ENCODE data around the gene DDX47.

DDX47 gene

GRCh38 chr12:12835378-12836146, 22.4 kb downstream of the DDX47 start:
- Histone ChIP-seq H3K4me2 (ENCODE audit: low read length) (no peak overlapping the region), H3K4me1 (ENCODE audit: insufficient read depth, low read length, severe bottlenecking) (peaks cover 14% of the 10 kb centered on the region), H2AFZ (ENCODE audit: low read length) (no peak overlapping the region)

DNA sequence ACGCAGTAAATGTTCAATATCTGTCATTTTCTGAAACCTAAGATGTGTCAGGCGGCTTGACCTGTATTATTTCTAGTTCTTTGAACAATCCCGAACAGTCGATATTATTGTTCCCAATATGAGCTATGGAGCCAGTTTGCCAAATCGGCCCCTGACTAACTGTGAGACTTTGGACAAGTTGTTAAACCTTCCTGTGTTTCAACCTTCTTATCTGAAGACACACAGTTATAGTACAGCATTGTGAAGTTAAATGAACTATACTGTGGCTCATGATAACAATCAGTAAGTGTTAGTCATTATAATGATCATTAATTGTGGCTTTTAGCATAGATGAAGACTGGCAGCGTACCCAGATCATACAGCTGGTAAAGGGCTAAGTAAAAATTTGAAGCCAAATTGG, 23.4 kb downstream of the DDX47 start:
- no peak overlapping the region for H3K27ac ChIP-seq (ENCODE audit: low read depth, low read length, poor library complexity, severe bottlenecking)
- H4K20me1 ChIP-seq (ENCODE audit: insufficient read depth, low read length), result no peaks in the 10 kb centered on the region
- TF ChIP-seq EZH2 (IDR thresholded peaks at IDR 0.05; ENCODE audit: borderline replicate concordance, low read length), result no peak
- TF ChIP-seq, protein P1, sequence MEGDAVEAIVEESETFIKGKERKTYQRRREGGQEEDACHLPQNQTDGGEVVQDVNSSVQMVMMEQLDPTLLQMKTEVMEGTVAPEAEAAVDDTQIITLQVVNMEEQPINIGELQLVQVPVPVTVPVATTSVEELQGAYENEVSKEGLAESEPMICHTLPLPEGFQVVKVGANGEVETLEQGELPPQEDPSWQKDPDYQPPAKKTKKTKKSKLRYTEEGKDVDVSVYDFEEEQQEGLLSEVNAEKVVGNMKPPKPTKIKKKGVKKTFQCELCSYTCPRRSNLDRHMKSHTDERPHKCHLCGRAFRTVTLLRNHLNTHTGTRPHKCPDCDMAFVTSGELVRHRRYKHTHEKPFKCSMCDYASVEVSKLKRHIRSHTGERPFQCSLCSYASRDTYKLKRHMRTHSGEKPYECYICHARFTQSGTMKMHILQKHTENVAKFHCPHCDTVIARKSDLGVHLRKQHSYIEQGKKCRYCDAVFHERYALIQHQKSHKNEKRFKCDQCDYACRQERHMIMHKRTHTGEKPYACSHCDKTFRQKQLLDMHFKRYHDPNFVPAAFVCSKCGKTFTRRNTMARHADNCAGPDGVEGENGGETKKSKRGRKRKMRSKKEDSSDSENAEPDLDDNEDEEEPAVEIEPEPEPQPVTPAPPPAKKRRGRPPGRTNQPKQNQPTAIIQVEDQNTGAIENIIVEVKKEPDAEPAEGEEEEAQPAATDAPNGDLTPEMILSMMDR (IDR thresholded peaks at IDR 0.05; ENCODE audit: low read length), result no peak
- H3K36me3 ChIP-seq (ENCODE audit: insufficient read depth, low read length), result peaks cover 26% of the 10 kb centered on the region
- no peak overlapping the region for H3K4me2 ChIP-seq (ENCODE audit: low read length)
- H3K4me3 ChIP-seq (ENCODE audit: low read depth, low read length, poor library complexity, severe bottlenecking), result no peak overlapping the region
- no peaks in the 10 kb centered on the region for H3K79me2 ChIP-seq (ENCODE audit: insufficient read depth, low read length)
- no peak overlapping the region for H2AFZ ChIP-seq (ENCODE audit: low read length)
- no peaks in the 10 kb centered on the region for H3K27me3 ChIP-seq (ENCODE audit: insufficient read depth, low read length)
- H3K9ac ChIP-seq (ENCODE audit: low read length), result no peak overlapping the region
- peaks cover 14% of the 10 kb centered on the region for H3K4me1 ChIP-seq (ENCODE audit: insufficient read depth, low read length, severe bottlenecking)
- H3K9me3 ChIP-seq (ENCODE audit: low read length), result peaks cover 7% of the 10 kb centered on the region
- 0 out of 2 replicates have a peak, but pooled peaks cover 3% of the 10 kb centered on the region for H3F3A ChIP-seq (ENCODE audit: insufficient read depth, low read length)
- no peaks in the 10 kb centered on the region for H3K9me2 ChIP-seq (ENCODE audit: low read depth, low read length)

More at GRCh38 chr12:12835378-12836146, 22.4 kb downstream of the DDX47 start:
- H3K9me3 ChIP-seq (ENCODE audit: low read length), result peaks cover 7% of the 10 kb centered on the region
- no peaks in the 10 kb centered on the region for H4K20me1 ChIP-seq (ENCODE audit: insufficient read depth, low read length)
- no peak overlapping the region for H3K4me3 ChIP-seq (ENCODE audit: low read depth, low read length, poor library complexity, severe bottlenecking)
- H3K36me3 ChIP-seq (ENCODE audit: insufficient read depth, low read length), result peaks cover 33% of the 10 kb centered on the region
- TF ChIP-seq, protein P1 (IDR thresholded peaks at IDR 0.05; ENCODE audit: low read length), result no peak
- no peak for TF ChIP-seq EZH2 (IDR thresholded peaks at IDR 0.05; ENCODE audit: borderline replicate concordance, low read length)
- 0 out of 2 replicates have a peak, but pooled peaks cover 3% of the 10 kb centered on the region for H3F3A ChIP-seq (ENCODE audit: insufficient read depth, low read length)
- no peak overlapping the region for H3K9ac ChIP-seq (ENCODE audit: low read length)
- H3K27ac ChIP-seq (ENCODE audit: low read depth, low read length, poor library complexity, severe bottlenecking), result peak overlapping the region; percentile 71
- H3K27me3 ChIP-seq (ENCODE audit: insufficient read depth, low read length), result no peaks in the 10 kb centered on the region
- no peaks in the 10 kb centered on the region for H3K79me2 ChIP-seq (ENCODE audit: insufficient read depth, low read length)
- no peaks in the 10 kb centered on the region for H3K9me2 ChIP-seq (ENCODE audit: low read depth, low read length)

GRCh38 chr12:12837025-12837812, 24.1 kb downstream of the DDX47 start:
- Histone ChIP-seq H4K20me1 (ENCODE audit: insufficient read depth, low read length) (no peaks in the 10 kb centered on the region), H3F3A (ENCODE audit: insufficient read depth, low read length) (0 out of 2 replicates have a peak, but pooled peaks cover 3% of the 10 kb centered on the region), H3K79me2 (ENCODE audit: insufficient read depth, low read length) (no peaks in the 10 kb centered on the region), H3K27ac (ENCODE audit: low read depth, low read length, poor library complexity, severe bottlenecking) (no peak overlapping the region), H3K9me3 (ENCODE audit: low read length) (peaks cover 7% of the 10 kb centered on the region), H2AFZ (ENCODE audit: low read length) (no peak overlapping the region), H3K9ac (ENCODE audit: low read length) (no peak overlapping the region), H3K4me1 (ENCODE audit: insufficient read depth, low read length, severe bottlenecking) (peaks cover 14% of the 10 kb centered on the region), H3K9me2 (ENCODE audit: low read depth, low read length) (no peaks in the 10 kb centered on the region), H3K4me3 (ENCODE audit: low read depth, low read length, poor library complexity, severe bottlenecking) (no peak overlapping the region), H3K27me3 (ENCODE audit: insufficient read depth, low read length) (no peaks in the 10 kb centered on the region), H3K4me2 (ENCODE audit: low read length) (no peak overlapping the region), H3K36me3 (ENCODE audit: insufficient read depth, low read length) (peaks cover 20% of the 10 kb centered on the region)
- TF ChIP-seq EZH2 (IDR thresholded peaks at IDR 0.05; ENCODE audit: borderline replicate concordance, low read length), result no peak
- TF ChIP-seq, protein P1 (IDR thresholded peaks at IDR 0.05; ENCODE audit: low read length), result peak; percentile 68

Data from OCI-LY1 (cell line).